ENCODE measurements around the gene VWA1. TPM values are rescaled to one million over a fixed set of nuclear protein-coding genes. Genes with fewer than 3 reads are reported as not detected.
A peak's percentile ranks its signal among the peaks of the same experiment; 100 is the strongest.
"Not testable (repeated sequence)": the region's sequence is repeated elsewhere in the genome, so short reads cannot be mapped to it uniquely, and the experiment has no call there.

The VWA1 gene
- total RNA-seq, 1 donor from 2014 or later, result 41.1 TPM

DNA sequence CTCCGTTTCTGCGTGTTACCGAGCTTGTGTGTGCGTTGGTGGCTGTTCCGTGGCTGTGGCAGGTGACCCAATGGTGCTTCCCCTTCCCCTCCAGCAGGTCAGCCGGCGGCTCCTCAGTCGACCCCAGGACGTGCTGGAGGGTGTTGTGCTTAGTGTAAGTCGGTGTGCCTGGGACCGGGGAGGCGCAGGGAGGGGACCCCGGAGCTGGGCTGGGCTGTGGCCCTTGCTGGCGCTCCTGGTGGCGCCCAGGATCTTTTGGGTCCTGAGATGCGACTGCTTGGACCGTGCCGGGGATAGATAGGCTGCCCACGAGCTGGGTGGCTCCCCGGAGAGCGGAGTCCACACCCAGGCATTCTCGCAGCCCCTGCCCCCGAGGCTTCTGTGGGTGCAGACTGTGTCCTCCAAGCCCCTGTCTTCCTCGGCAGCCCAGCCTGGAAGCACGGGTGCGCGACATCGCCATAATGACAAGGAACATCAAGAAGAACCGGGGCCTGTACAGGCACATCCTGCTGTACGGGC lies 19.9 kb downstream of the VWA1 start:
- DNase-seq (ENCODE audit: low spot score), result no peak

GRCh38 chr1:1455934-1456333 lies 20.4 kb downstream of the VWA1 start:
- DNase-seq (ENCODE audit: low spot score), result not testable (repeated sequence)

GRCh38 chr1:1456683-1457255 lies 21.3 kb downstream of the VWA1 start:
- DNase-seq (ENCODE audit: low spot score), result not testable (repeated sequence)

DNA sequence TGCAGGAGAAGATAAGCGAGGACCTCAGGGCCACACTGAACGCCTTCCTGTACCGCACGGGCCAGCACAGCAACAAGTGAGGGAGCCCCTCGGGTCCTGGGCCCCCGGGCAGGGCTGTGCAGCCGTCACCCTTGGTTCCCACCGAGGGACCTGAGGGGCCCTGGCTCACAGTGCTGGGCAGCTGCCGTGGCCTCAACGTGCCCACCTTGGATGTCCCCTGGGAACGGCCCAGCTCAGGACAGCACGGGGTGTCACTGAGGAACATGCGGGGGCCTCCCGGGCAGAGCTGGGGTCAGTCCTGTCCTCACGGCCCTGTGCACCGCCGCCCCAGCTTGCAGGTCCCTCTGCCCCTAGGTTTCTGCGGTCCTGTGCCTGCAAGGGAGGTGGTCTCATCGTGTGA lies 23.7 kb downstream of the VWA1 start:
- DNase-seq (ENCODE audit: low spot score), result not testable (repeated sequence)

- DNase-seq (ENCODE audit: low spot score), result not testable (repeated sequence)
Observed at GRCh38 chr1:1459711-1460110, 24.2 kb downstream of the VWA1 start.

DNA sequence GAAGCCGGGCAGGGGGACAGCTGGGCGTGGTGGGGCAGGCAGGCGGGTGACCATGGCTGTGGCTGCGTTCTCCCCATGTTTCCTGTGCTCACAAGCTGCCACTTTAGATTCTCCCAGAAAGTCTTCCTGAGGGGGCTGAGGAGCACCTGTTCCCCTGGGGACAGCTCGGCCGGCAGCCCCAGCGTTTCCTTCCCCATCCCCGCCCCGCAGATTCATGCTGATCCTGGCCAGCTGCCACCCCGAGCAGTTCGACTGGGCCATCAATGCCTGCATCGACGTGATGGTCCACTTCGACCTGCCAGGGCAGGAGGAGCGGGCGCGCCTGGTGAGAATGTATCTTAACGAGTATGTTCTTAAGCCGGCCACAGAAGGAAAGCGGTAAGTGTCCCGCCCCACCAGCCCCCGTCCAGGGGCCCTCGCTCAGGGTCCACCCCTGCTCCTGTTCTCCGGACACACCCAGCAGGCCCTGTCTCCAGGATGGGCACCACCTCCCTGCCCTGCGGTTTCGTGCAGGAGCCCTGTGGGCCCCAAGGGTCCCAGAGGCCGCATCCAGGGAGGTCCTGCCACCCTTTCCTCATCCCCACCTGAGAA lies 25.1 kb downstream of the VWA1 start:
- DNase-seq (ENCODE audit: low spot score), result no peak

DNA sequence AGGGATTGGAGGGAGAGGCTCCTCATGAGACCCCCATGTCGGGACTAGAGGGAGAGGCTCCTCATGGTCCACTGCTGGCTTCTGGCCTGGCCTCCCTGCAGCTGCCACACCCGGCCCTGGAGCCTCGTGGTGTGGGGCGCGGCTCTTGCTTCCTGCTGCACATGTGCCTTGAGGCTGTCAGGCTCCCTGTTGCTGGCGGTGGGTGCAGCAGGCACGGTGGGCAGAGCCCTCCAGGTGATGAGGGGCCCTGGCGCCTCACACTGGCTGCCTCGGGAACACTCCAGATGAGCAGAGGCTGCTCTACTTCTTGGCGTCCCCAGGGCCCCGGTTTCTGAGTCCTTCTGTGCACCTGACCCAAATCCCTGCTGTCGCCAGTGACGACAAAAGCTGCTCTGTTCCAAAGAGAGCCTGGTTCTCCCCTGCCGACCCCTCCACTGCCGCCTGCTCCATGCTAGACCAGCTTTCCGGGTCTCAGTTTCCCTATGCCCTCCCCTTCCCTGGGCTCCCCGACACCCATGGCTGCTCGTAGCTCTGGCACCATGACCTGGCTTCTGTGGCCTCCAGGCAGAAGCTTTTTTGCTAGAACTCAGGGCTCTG lies 26.3 kb downstream of the VWA1 start:
- no peak for DNase-seq (ENCODE audit: low spot score)

DNA sequence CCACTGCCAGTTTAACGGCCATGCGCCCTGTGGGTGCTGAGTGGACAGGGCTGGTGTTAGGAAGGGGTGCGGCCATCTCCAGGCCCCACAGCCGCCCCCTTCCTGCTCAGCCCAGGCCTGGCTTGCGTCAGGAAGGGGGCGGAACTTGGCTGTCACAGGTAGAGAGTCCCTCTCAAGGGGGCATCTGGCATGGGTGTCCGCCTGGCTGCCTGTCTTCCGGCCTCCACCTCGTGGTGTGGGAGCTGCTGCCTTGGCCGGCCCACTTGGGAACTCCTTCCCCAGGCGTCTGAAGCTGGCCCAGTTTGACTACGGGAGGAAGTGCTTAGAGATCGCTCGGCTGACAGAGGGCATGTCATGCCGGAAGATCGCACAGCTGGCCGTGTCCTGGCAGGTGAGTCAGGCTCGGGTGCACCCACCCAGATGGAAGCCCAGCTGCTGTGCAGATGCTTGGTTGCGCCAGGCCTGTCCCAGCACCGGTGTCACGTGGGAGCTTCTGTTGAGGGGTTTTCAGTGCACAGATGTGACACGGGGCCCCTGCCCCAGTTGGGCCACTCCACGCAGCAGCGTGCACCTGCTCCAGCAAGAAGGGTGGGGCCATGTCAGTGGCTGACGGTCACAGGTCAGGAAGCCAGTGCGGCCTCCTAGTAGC lies 27.0 kb downstream of the VWA1 start:
- DNase-seq (ENCODE audit: low spot score), result no peak

DNA sequence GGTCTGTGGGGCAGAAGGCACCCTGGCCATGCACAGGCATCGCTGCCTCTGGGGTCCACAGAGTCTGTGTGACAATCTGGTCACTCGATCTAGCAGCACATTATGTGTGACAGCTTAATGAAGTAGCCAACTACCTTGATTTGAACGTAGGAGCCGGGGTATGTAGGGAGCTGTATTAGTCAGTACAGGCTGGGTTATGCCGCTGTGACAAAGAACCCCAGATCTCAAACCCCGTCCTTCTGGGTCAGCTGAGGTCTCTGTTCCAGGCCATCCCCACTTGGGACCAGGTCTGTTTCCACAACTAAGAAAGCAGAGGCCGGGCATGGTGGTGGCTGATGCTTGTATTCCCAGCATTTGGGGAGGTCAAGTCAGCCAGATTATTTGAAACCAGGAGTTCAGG lies 27.8 kb downstream of the VWA1 start:
- no peak for DNase-seq (ENCODE audit: low spot score)

- DNase-seq (ENCODE audit: low spot score), result not testable (repeated sequence)
Observed at GRCh38 chr1:1468196-1468985, 32.9 kb downstream of the VWA1 start.

- DNase-seq (ENCODE audit: low spot score), result no peak
Observed at GRCh38 chr1:1470626-1471388, 35.3 kb downstream of the VWA1 start.

GRCh38 chr1:1471389-1472052 lies 36.0 kb downstream of the VWA1 start, which contains the start of gene ATAD3B:
TSS of gene ATAD3B (plus strand) at chr1:1471765. CDS start at chr1:1471885, 120 bp downstream.
- peak; percentile 94 for DNase-seq (ENCODE audit: low spot score)

GRCh38 chr1:1472053-1472876 lies 36.8 kb downstream of the VWA1 start:
- not testable (repeated sequence) for DNase-seq (ENCODE audit: low spot score)

GRCh38 chr1:1476011-1476410 lies 40.5 kb downstream of the VWA1 start:
- not testable (repeated sequence) for DNase-seq (ENCODE audit: low spot score)

GRCh38 chr1:1477206-1477605 lies 41.7 kb downstream of the VWA1 start:
- DNase-seq (ENCODE audit: low spot score), result no peak

- DNase-seq (ENCODE audit: low spot score), result no peak
Observed at GRCh38 chr1:1479547-1480487, 44.3 kb downstream of the VWA1 start.

DNA sequence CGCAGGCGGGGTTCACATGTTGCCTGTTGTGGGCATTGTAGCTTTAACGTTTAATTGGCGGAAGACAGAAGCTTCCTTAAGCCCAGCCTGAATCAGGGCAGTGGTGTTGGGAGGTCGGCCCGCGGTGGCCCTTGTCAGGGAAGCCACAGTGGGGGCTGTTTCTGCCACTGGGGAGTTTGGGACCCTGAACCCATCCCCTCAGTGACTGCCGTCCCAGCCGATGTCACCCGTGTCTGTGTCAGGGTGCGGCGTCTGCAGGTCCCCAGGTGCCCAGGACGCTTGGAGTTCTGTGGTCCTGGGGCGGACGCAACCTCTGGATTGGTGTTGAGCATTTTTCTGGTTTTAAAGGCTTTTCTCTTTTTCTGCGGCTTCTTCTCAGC lies 45.0 kb downstream of the VWA1 start:
- DNase-seq (ENCODE audit: low spot score), result not testable (repeated sequence)

- not testable (repeated sequence) for DNase-seq (ENCODE audit: low spot score)
Observed at GRCh38 chr1:1481811-1482210, 46.3 kb downstream of the VWA1 start.

All from mesenteric fat pad (tissue), 1 donor.